SIG-M5 treated with dmso at 0.1 percent for 504 hours (cell line): ENCODE data around the gene MBOAT2.
"Not testable (repeated sequence)": the region's sequence is repeated elsewhere in the genome, so short reads cannot be mapped to it uniquely, and the experiment has no call there.

Experiments
- DNase-seq: peaks from one replicate; lab custom pipeline; 2025; ENCODE audit not compliant: unreplicated experiment; lab: John Stamatoyannopoulos, UW

The MBOAT2 gene

GRCh38 chr2:8903924-8904323 is 99.6 kb downstream of the MBOAT2 start:
- DNase-seq: not testable (repeated sequence)

DNA sequence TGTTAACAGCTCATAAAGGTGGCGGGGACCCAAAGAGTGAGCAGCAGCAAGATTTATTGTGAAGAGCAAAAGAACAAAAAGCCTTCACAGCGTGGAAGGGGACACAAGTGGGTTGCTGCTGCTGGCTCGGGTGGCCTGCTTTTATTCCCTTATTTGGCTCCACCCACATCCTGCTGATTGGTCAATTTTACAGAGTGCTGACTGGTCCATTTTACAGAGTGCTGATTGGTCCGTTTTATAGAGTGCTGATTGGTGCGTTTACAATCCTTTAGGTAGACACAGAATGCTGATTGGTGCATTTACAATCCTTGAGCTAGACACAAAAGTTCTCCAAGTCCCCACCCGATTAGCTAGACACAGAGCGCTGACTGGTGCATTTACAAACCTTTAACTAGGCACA is 100.7 kb downstream of the MBOAT2 start:
- not testable (repeated sequence) for DNase-seq

GRCh38 chr2:8897206-8897605 is 106.3 kb downstream of the MBOAT2 start:
- not testable (repeated sequence) for DNase-seq

GRCh38 chr2:8896671-8897070 is 106.8 kb downstream of the MBOAT2 start:
- DNase-seq: not testable (repeated sequence)

- not testable (repeated sequence) for DNase-seq
Measured at GRCh38 chr2:8895087-8895912, 108.2 kb downstream of the MBOAT2 start.

GRCh38 chr2:8893978-8894820 is 109.3 kb downstream of the MBOAT2 start:
- no peak for DNase-seq

- DNase-seq: no peak
Measured at GRCh38 chr2:8893474-8893873, 110.0 kb downstream of the MBOAT2 start.

GRCh38 chr2:8892111-8892510 is 111.4 kb downstream of the MBOAT2 start:
- DNase-seq: no peak

DNA sequence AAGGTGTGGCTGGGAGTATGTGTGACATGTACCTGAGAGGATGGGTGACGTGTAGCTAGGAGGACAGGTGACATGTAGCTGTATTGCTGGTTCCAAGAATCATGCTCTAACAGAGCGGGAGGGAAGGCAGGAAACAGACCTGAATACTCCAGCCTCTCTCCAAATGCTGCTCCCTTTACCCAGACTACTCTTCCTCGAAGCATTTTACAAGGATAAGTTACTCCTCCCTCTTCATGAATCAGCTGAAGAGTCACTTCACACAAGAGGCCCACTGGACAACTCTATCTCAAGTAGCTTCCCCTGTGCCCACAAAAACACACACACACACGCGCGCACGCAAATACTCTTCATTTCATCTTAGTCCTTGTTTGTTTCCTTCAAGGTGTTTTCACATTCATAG is 113.5 kb downstream of the MBOAT2 start:
- no peak for DNase-seq

DNA sequence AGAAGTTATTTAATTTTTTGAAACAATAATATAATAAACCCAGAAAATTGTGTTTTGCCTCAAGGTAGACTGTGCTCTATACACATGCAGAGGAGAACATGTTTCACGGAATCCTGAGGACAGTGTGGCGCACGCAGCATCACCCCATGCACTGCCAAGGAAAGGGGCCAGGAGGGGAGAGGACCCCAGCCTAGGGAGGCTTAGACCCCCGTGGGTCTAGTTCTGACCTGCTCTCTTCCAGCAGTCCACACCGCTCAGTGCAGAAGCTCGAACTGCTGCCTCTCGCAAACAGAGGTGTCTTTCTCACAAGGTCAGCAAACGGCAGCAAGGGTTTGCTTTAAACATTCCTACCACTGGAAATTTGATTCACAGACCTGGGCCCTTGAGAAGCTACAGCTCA is 114.5 kb downstream of the MBOAT2 start:
- no peak for DNase-seq

- DNase-seq: no peak
Measured at GRCh38 chr2:8886876-8887275, 116.6 kb downstream of the MBOAT2 start.

DNA sequence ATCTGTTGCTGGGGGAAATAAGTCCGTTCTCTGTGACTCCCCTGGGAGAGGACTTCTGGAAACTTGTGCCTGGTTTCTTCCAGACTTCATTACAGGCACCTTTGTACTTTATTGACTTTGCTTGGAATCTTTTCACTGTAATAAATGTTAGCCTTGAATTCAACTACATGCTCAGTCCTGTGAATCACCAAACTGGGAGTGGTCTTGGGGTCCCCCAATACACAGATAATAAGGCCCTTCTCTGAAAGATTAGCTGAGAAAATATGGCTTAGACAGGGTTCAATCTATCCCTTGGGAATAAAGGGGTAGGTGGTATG is 117.3 kb downstream of the MBOAT2 start:
- no peak for DNase-seq

DNA sequence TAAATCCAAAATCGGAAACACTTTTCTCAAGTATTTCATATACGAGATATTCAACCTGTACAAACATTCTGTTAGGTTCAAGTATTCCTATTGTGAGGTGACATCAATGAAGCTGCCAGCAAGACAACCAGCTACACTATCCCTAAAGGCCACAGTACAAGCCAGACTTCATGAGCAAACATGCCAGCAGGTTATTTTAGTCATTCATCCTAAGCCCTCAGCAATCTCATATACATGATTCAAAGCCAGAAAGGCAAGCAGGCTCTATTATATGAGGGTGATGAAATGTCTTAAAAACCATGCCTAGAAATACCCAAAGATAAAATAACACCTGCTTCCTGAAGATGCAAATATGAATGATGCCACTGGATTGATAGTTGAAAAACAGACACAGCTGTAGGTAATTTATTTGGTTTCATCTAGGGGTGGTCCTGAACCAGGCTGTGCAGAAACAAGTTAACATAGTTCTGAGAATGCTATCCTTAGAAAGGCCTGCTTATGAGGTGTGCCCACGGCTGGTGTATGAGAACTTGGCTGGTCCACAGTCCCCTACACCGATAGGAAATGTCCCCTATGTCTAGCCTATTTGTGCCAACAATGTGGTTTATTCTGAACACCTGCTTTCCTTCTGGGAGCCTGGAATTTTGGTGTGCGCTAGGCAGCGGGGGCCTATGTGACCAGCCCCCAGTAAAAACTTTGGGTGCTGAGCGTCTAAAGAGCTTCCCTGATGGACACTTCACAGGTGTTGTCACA is 117.9 kb downstream of the MBOAT2 start:
- DNase-seq: no peak

- DNase-seq: no peak
Measured at GRCh38 chr2:8884812-8885211, 118.7 kb downstream of the MBOAT2 start.

- peak; percentile 21 for DNase-seq
Measured at GRCh38 chr2:8882094-8882493, 121.4 kb downstream of the MBOAT2 start.

- DNase-seq: no peak
Measured at GRCh38 chr2:8877894-8878293, 125.6 kb downstream of the MBOAT2 start.

DNA sequence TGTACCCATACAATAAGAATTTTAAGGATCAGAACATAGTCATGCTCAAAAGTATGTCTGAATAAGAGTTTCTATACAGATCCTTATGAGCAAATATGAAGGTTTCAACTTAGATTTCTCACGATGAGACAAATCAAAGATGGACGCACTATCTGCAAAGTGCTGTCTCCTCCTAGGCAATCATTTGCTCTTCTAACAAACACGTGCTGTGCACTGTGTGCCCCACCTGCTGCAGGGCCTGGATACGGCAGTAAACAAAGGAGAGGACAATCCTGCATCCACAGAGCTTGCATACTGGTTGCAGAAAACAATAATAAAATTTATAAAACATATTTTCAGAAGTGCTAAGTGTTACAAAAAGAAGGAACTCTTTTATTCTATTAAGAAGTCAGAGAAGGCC is 126.2 kb downstream of the MBOAT2 start:
- no peak for DNase-seq

- DNase-seq: no peak
Measured at GRCh38 chr2:8876628-8877027, 126.9 kb downstream of the MBOAT2 start.

GRCh38 chr2:8872821-8873432 is 130.6 kb downstream of the MBOAT2 start:
- DNase-seq: peak; percentile 68

GRCh38 chr2:8870441-8870840 is 133.0 kb downstream of the MBOAT2 start:
- DNase-seq: no peak

DNA sequence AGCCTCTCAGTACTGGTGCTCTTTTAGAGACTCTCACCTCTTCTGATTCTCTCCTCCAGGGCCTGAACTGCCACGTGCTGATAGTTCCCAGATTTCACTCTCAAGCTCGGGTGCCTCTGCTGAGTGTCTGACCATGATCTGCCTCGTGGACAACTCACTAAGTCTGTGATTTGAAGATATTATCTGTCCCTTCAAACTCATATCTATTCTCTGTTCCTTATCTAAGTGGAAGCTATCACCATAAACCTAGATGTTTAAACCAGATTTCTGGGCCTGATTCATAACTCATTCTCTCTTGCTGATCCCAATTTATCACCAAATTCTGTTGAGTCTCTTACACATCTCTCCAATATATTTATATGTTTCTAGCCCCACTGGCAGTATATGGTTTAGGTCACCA is 136.1 kb downstream of the MBOAT2 start:
- no peak for DNase-seq
